HepG2 (cell line): ENCODE data around the gene ABO. TPM values are rescaled to one million over a fixed set of nuclear protein-coding genes. Genes with fewer than 3 reads are reported as not detected.

Experiments
- ATAC-seq: fragments of 200-7000 bp; cut with Tn5 transposase; 3 replicates; pipeline ENCODE4 v1.9.1; 2020; ENCODE audit warnings: mild to moderate bottlenecking, moderate library complexity
- BruUV-seq: library from RNA; stranded (reverse); fragments of 400-500 nt; replicated peaks from 2 replicates; lab custom pipeline; 2021; lab: Mats Ljungman, UMichigan
- CTCF ChIA-PET: fragments of 300-600 bp; formaldehyde crosslinking; extraction: SDS; loops from one replicate; lab custom pipeline; 2021; ENCODE audit warnings: low total read pairs, inconsistent platforms, low intra/inter-chr PET ratio; lab: Yijun Ruan, JAX
- POLR2A ChIA-PET: fragments of 350-600 bp; sonication (Branson Sonifier 250); formaldehyde crosslinking; loops from one replicate; lab custom pipeline; 2020; ENCODE audit warnings: antibody characterized with exemption, inconsistent platforms; lab: Yijun Ruan, JAX
- DNase-seq: peaks from one replicate; pipeline ENCODE4 v3.0.0-alpha.2; 2015; ENCODE audit warnings: low spot score
- FAIRE-seq: peaks from 3 replicates; lab custom pipeline; 2011; peaks lifted over from hg19 to GRCh38; lab: Jason Lieb, UNC
- H2AFZ ChIP-seq: one replicate; pipeline ENCODE4 v1.6.1; 2011; ENCODE audit warnings: low read length, inconsistent platforms
- H3K27ac ChIP-seq: fragments of 300-600 bp; 3 replicates; pipeline ENCODE4 v1.8.0; 2011; ENCODE audit warnings: mixed run types, mild to moderate bottlenecking, mixed read lengths, low read length, inconsistent platforms; ENCODE audit not compliant: insufficient read depth; ENCODE audit errors: extremely low read length
- H3K27me3 ChIP-seq, 2 experiments: fragments of 200-600 bp in 1 of 2; 2 replicates in 1 of 2; 3 replicates in 1 of 2; pipeline versions ENCODE4 v1.6.0 to v1.8.0; 2011; ENCODE audit warnings: low read length in 2 of 2, mild to moderate bottlenecking in 2 of 2, moderate library complexity in 2 of 2, inconsistent platforms in 1 of 2; ENCODE audit not compliant: insufficient read depth in 2 of 2, control insufficient read depth in 1 of 2
- H3K36me3 ChIP-seq, 2 experiments: fragments of 200-600 bp in 1 of 2; replicated peaks in 1 of 2; 2 replicates in 1 of 2; 3 replicates in 1 of 2; pipeline versions ENCODE4 v1.5.1 to v1.8.0; 2011; ENCODE audit warnings: low read length in 2 of 2, inconsistent platforms in 1 of 2; ENCODE audit not compliant: insufficient read depth in 2 of 2, control insufficient read depth in 1 of 2
- H3K4me1 ChIP-seq: 2 replicates; pipeline ENCODE4 v1.5.1; 2012; ENCODE audit warnings: low read length, inconsistent platforms; ENCODE audit not compliant: insufficient read depth
- H3K4me2 ChIP-seq: 2 replicates; pipeline ENCODE4 v1.6.0; 2011; ENCODE audit warnings: low read depth, low read length, inconsistent platforms
- H3K4me3 ChIP-seq, 3 experiments: fragments of 200-600 bp in 1 of 3; sonication (generic), shearing (Covaris generic) in 1 of 3; replicated peaks in 1 of 3; 2 replicates each; pipeline ENCODE4 v1.5.1; 2011 to 2016; ENCODE audit warnings: low read length in 3 of 3, inconsistent platforms in 2 of 3, low read depth in 2 of 3, mild to moderate bottlenecking in 2 of 3, control low read depth in 1 of 3, mixed read lengths in 1 of 3; ENCODE audit not compliant: insufficient read depth in 1 of 3
- H3K79me2 ChIP-seq: one replicate; pipeline ENCODE4 v1.6.1; 2011; ENCODE audit warnings: low read length, inconsistent platforms; ENCODE audit not compliant: insufficient read depth
- H3K9ac ChIP-seq: 2 replicates; pipeline ENCODE4 v1.6.0; 2011; ENCODE audit warnings: mild to moderate bottlenecking, low read depth, low read length, inconsistent platforms; ENCODE audit not compliant: insufficient read depth
- H3K9me3 ChIP-seq: 2 replicates; pipeline ENCODE4 v1.5.1; 2012; ENCODE audit warnings: mild to moderate bottlenecking, low read length
- H4K20me1 ChIP-seq: 2 replicates; pipeline ENCODE4 v1.6.0; 2011; ENCODE audit warnings: inconsistent platforms, mild to moderate bottlenecking, low read length, moderate library complexity; ENCODE audit not compliant: insufficient read depth
- AGO1 ChIP-seq: fragments of 200-400 bp; formaldehyde crosslinking; IDR thresholded peaks from 2 replicates; pipeline ENCODE4 v1.6.1; 2017; ENCODE audit warnings: mild to moderate bottlenecking, low read depth, low read length, moderate library complexity; ENCODE audit not compliant: poor library complexity, severe bottlenecking
- EED ChIP-seq: sonication (generic); formaldehyde crosslinking; IDR thresholded peaks from 2 replicates; pipeline ENCODE4 v1.5.0; 2020; ENCODE audit warnings: mild to moderate bottlenecking, missing genetic modification reagents
- ETV5 ChIP-seq: IDR thresholded peaks from 2 replicates; pipeline ENCODE4 v1.6.1; 2018; ENCODE audit warnings: missing biosample characterization, missing genetic modification reagents, inconsistent platforms, borderline replicate concordance
- GLI4 ChIP-seq: sonication (generic); formaldehyde crosslinking; IDR thresholded peaks from 2 replicates; pipeline ENCODE4 v1.5.1; 2020; ENCODE audit warnings: missing genetic modification reagents, mild to moderate bottlenecking, moderate library complexity, borderline replicate concordance
- PAF1 ChIP-seq: IDR thresholded peaks from 2 replicates; pipeline ENCODE4 v1.6.1; 2016; ENCODE audit warnings: missing genetic modification reagents, missing compliant biosample characterization
- POLR2AphosphoS2 ChIP-seq: IDR thresholded peaks from 2 replicates; pipeline ENCODE4 v1.6.1; 2011; ENCODE audit warnings: low read depth, low read length, improper control_type of control experiment
- PRDM4 ChIP-seq: sonication (generic); formaldehyde crosslinking; IDR thresholded peaks from 2 replicates; pipeline ENCODE4 v1.9.0; 2021; ENCODE audit warnings: missing genetic modification reagents, borderline replicate concordance
- ZBTB25 ChIP-seq: IDR thresholded peaks from 2 replicates; pipeline ENCODE4 v1.6.1; 2018; ENCODE audit warnings: missing genetic modification reagents
- ZFX ChIP-seq: sonication (generic); formaldehyde crosslinking; IDR thresholded peaks from 2 replicates; pipeline ENCODE4 v1.4.0; 2020; ENCODE audit warnings: mild to moderate bottlenecking, low read depth, missing genetic modification reagents, moderate library complexity
- ZNF460 ChIP-seq: sonication (generic); formaldehyde crosslinking; IDR thresholded peaks from 2 replicates; pipeline ENCODE4 v1.5.1; 2020; ENCODE audit warnings: missing genetic modification reagents, mild to moderate bottlenecking, borderline replicate concordance
- ZNF629 ChIP-seq: sonication (generic); formaldehyde crosslinking; conservative IDR thresholded peaks from 2 replicates; pipeline ENCODE4 v1.5.0; 2020; ENCODE audit warnings: missing genetic modification reagents
- WGBS: methylation state at CpG from one replicate; pipeline ENCODE4 v1.1.6; 2017; ENCODE audit warnings: low lambda C conversion rate; 5-methylcytosine and 5-hydroxymethylcytosine counted together
- in situ Hi-C: cut with HindIII; loops from 2 replicates; pipeline ENCODE4 v1.10.0; 2017; ENCODE audit warnings: low pct_unique_long_range_greater_than_20kb; ENCODE audit not compliant: extremely low pct_ligation_motif_present
- intact Hi-C: fragments of 100-400 bp; cut with micrococcal nuclease; formaldehyde crosslinking; loops from one replicate; pipeline ENCODE4 v1.10.0; 2022; ENCODE audit not compliant: unreplicated experiment
- polyA plus RNA-seq, 8 experiments: library from polyadenylated mRNA; depleted of rRNA in 3 of 8; stranded (reverse) in 7 of 8; unstranded in 1 of 8; fragments of >200 nt; fragmentation: Illumina TruSeq in 4 of 8; extraction: Trizol in 4 of 8; gene quantifications; 2 replicates each; pipeline versions ENCODE4 v1.2.1 to v1.2.3, GENCODE V29; 2011 to 2016; ENCODE audit warnings: low read depth in 4 of 8, missing spikeins in 1 of 8, mixed read lengths in 1 of 8; ENCODE audit not compliant: insufficient read depth in 1 of 8
- total RNA-seq, 5 experiments: library from RNA; depleted of rRNA; stranded (reverse); fragments of >200 nt; fragmentation: Illumina TruSeq; extraction: Trizol; gene quantifications; 2 replicates each; pipeline ENCODE4 v1.2.3, GENCODE V29; 2016; ENCODE audit warnings: low read depth in 1 of 5
- TF ChIP-seq, protein P1 (sequence below): sonication (generic); formaldehyde crosslinking; IDR thresholded peaks from 2 replicates; pipeline ENCODE4 v1.5.1; 2020; ENCODE audit warnings: missing genetic modification reagents, mild to moderate bottlenecking, borderline replicate concordance

The ABO gene
- total and polyA plus RNA-seq, 2 of the 13 experiments (the other 11 are each of a cell fraction or from before 2014, with no cell fraction given) = not detected

DNA sequence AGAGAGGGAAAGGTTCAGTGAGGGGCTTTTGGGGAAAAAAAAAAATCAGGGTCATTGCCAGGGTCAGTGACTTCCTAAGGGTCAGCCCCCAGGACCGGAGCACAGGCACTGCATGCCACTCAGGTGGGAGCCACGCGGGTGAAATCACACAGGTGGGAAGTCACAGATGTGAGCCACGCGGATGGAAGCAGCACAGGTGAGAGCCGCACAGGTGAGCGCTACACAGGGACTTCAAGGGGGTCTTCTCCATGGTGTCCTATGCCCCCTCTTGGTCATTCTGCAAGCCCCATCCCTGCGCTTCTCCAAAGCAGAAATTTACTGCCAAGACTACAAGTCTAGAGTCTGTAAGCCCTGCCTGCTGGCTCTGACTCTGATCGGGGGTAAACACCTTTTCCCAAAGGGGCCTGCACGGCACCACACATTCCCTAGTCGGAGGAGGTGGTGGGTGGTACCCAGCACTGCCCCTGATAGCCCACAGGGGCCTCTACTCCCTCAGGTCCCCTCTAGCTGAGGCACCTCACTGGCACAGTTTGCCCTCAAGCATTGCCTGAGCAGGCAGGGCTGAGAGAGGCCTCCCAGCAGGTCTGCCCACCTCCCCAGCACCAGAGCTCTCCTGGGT lies 47.6 kb downstream of the ABO start (continued):
- TF ChIP-seq PRDM4 (CRISPR knock-in tag) (no peak), ZFX (CRISPR knock-in tag) (no peak)

DNA sequence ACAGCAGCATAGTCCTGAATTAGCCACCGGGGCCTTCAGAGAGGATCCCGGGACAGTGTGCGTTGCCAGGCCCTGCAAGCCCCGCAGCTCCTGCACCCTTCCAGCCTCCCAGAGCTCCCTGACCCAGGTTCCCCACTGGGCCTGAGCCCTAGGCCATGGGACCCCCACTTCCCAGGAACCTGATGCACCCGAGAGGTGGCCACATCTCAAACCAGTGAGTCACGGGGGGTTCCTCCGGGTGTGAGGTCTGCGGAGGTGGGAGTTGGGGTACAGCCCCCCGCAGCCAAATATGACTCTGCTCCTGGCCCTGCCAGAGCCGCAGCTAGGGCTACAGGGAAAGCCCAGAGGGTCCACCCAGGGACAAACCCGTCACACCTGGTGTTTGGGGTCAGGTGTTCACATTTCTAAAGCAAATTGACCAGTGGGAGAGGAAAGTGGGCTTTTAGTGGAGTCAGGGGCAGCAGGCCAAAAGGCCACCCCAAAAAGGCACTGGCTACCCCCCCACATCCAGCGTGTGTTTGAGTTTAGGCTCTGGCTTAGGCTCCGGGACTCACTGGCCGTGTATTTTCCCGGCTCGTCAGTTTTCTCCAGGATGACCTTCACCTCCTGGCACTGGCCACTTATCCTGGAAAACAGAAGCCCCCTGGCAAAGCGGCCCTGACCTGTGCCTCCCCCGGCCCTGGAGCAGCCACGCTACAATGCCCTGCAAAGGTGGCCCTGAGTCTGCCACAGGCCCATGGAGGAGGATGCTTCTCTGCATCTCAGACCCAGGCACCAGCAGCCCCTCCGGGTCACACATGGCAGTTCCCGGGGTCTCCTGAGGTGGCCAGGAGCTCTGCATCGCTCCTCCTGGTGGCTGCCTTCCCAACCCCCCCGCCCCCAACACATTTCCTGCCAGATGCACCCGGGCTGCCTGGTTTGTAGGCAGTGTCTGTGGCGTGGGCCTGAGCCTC lies 48.5 kb downstream of the ABO start:
- FAIRE-seq (no peak), ATAC-seq (peak; percentile 24; the same call in 2 of the 3 replicates), DNase-seq (no peak)
- Histone ChIP-seq H2AFZ (no peak overlapping the region), H4K20me1 (no peaks in the 10 kb centered on the region), H3K4me2 (no peak overlapping the region), H3K9me3 (no peaks in the 10 kb centered on the region), H3K36me3 (no peaks in the 10 kb centered on the region), H3K27me3 (peaks cover 6 to 18% of the 10 kb centered on the region in 2 experiments; a peak in 3 of 5 replicates), H3K79me2 (no peaks in the 10 kb centered on the region), H3K4me3 (no peak overlapping the region), H3K4me1 (peaks cover 9% of the 10 kb centered on the region), H3K9ac (no peak overlapping the region), H3K27ac (no peak overlapping the region)
- intact Hi-C loops (no loop called here), in situ Hi-C loops (no loop called here)
- 14% methylated on average over 9 of the region's 25 CpGs for WGBS
- BruUV-seq = no TSS peak
- CTCF ChIA-PET = no interaction called here
- POLR2A ChIA-PET = no interaction called here
- TF ChIP-seq POLR2AphosphoS2 (no peak), ETV5 (no peak), EED (CRISPR knock-in tag) (no peak), ZNF629 (CRISPR knock-in tag) (no peak), PAF1 (CRISPR knock-in tag) (no peak), ZBTB25 (CRISPR knock-in tag) (no peak), ZNF460 (CRISPR knock-in tag) (no peak), GLI4 (CRISPR knock-in tag) (no peak), AGO1 (no peak)
- TF ChIP-seq, protein P1, sequence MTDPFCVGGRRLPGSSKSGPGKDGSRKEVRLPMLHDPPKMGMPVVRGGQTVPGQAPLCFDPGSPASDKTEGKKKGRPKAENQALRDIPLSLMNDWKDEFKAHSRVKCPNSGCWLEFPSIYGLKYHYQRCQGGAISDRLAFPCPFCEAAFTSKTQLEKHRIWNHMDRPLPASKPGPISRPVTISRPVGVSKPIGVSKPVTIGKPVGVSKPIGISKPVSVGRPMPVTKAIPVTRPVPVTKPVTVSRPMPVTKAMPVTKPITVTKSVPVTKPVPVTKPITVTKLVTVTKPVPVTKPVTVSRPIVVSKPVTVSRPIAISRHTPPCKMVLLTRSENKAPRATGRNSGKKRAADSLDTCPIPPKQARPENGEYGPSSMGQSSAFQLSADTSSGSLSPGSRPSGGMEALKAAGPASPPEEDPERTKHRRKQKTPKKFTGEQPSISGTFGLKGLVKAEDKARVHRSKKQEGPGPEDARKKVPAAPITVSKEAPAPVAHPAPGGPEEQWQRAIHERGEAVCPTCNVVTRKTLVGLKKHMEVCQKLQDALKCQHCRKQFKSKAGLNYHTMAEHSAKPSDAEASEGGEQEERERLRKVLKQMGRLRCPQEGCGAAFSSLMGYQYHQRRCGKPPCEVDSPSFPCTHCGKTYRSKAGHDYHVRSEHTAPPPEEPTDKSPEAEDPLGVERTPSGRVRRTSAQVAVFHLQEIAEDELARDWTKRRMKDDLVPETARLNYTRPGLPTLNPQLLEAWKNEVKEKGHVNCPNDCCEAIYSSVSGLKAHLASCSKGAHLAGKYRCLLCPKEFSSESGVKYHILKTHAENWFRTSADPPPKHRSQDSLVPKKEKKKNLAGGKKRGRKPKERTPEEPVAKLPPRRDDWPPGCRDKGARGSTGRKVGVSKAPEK (CRISPR knock-in tag) = no peak
